GM23248 (cell line): ENCODE results near the gene KCTD12. TPM values are rescaled to one million over a fixed set of nuclear protein-coding genes. Genes with fewer than 3 reads are reported as not detected.

ENCODE experiments used
- DNase-seq: peaks from one replicate; pipeline ENCODE4 v3.0.0-alpha.2; 2015
- H2AFZ ChIP-seq: fragments of 200-600 bp; sonication (generic); 2 replicates; pipeline ENCODE4 v1.6.1; 2016; ENCODE audit warnings: antibody characterized with exemption
- H3F3A ChIP-seq: fragments of 200-600 bp; sonication (generic); 2 replicates; pipeline ENCODE4 v1.6.1; 2016; ENCODE audit warnings: mild to moderate bottlenecking, antibody characterized with exemption, mixed run types; ENCODE audit not compliant: insufficient read depth
- H3K27ac ChIP-seq: fragments of 200-600 bp; sonication (generic); 2 replicates; pipeline ENCODE4 v1.5.1; 2016; ENCODE audit warnings: mild to moderate bottlenecking
- H3K27me3 ChIP-seq: fragments of 200-600 bp; sonication (generic); replicated peaks from 2 replicates; pipeline ENCODE4 v1.6.1; 2016; ENCODE audit warnings: mild to moderate bottlenecking; ENCODE audit not compliant: insufficient read depth
- H3K36me3 ChIP-seq: fragments of 200-600 bp; sonication (generic); 2 replicates; pipeline ENCODE4 v1.6.1; 2016; ENCODE audit warnings: low read depth, mild to moderate bottlenecking
- H3K4me1 ChIP-seq: fragments of 200-600 bp; sonication (generic); 2 replicates; pipeline ENCODE4 v1.6.1; 2016; ENCODE audit warnings: mild to moderate bottlenecking; ENCODE audit not compliant: insufficient read depth
- H3K4me2 ChIP-seq: fragments of 200-600 bp; sonication (generic); one replicate; pipeline ENCODE4 v1.6.1; 2016; ENCODE audit warnings: mild to moderate bottlenecking; ENCODE audit not compliant: unreplicated experiment
- H3K4me3 ChIP-seq: fragments of 200-600 bp; sonication (generic); 2 replicates; pipeline ENCODE4 v1.5.1; 2016; ENCODE audit warnings: mild to moderate bottlenecking
- H3K79me2 ChIP-seq: fragments of 200-600 bp; sonication (generic); 2 replicates; pipeline ENCODE4 v1.6.1; 2016; ENCODE audit warnings: mild to moderate bottlenecking; ENCODE audit not compliant: insufficient read depth
- H3K9ac ChIP-seq: fragments of 200-600 bp; sonication (generic); 2 replicates; pipeline ENCODE4 v1.6.1; 2016; ENCODE audit warnings: mild to moderate bottlenecking
- H3K9me2 ChIP-seq: fragments of 200-600 bp; sonication (generic); 2 replicates; pipeline ENCODE4 v1.6.1; 2016; ENCODE audit warnings: mixed run types, mild to moderate bottlenecking, moderate library complexity; ENCODE audit not compliant: insufficient read depth
- H3K9me3 ChIP-seq: fragments of 200-600 bp; sonication (generic); one replicate; pipeline ENCODE4 v1.6.1; 2017; ENCODE audit warnings: low read depth
- H4K20me1 ChIP-seq: fragments of 200-600 bp; sonication (generic); 2 replicates; pipeline ENCODE4 v1.6.0; 2016; ENCODE audit not compliant: insufficient read depth
- EZH2 ChIP-seq: fragments of 200-600 bp; sonication (generic); IDR thresholded peaks from 2 replicates; pipeline ENCODE4 v1.6.1; 2018; ENCODE audit warnings: antibody characterized with exemption, mild to moderate bottlenecking; ENCODE audit not compliant: insufficient read depth, poor library complexity, severe bottlenecking
- EZH2phosphoT487 ChIP-seq: fragments of 200-600 bp; sonication (generic); IDR thresholded peaks from 2 replicates; pipeline ENCODE4 v1.6.1; 2018; ENCODE audit warnings: antibody characterized with exemption, moderate library complexity, mild to moderate bottlenecking, low read depth; ENCODE audit not compliant: insufficient read depth
- WGBS, 2 experiments: methylation state at CpG; one replicate each; pipeline ENCODE4 v1.1.6; 2015 to 2017; ENCODE audit warnings: low lambda C conversion rate in 2 of 2, low coverage in 1 of 2; ENCODE audit errors: missing lambda C conversion rate in 2 of 2; 5-methylcytosine and 5-hydroxymethylcytosine counted together
- in situ Hi-C: fragments of 300-500 bp; cut with MboI; formaldehyde crosslinking; loops from 2 replicates; pipeline ENCODE4 v1.15.0; 2020
- polyA plus RNA-seq: library from polyadenylated mRNA; unstranded; fragments of >200 nt; fragmentation: Nextera tagmentation; extraction: Ambion mirVana; gene quantifications from 2 replicates; pipeline ENCODE4 v1.2.1, GENCODE V29; 2016
- total RNA-seq: library from RNA; depleted of rRNA; stranded (reverse); fragments of >200 nt; shearing (Covaris generic); gene quantifications from 2 replicates; pipeline ENCODE4 v1.2.3, GENCODE V29; 2014

The KCTD12 gene
- total and polyA plus RNA-seq, 2 experiments from 2014 or later: 4.0 to 30.4 TPM

DNA sequence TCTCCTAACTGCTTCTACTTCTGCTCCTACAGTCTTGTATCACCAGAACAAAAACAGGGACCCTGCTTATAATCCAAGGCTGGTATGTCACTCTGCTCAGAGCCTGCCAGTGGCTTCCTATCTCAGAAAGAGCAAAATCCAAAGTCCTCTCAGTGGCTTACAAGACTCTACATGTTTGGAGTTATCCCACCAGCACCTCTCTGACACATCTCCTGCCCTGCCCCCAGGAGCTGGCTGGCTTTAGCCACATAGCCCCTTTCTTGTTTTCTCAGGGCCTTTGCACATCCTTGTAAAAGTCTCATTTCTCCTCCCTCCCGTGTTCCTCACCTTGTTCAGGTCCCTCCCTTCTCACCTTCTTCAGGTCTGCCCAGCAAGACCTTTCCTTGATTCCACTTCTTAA, 2.2 kb upstream of the KCTD12 start:
- no peak for TF ChIP-seq EZH2phosphoT487
- TF ChIP-seq EZH2: no peak
- H3K27ac ChIP-seq: no peak overlapping the region
- H3K9me3 ChIP-seq: no peaks in the 10 kb centered on the region
- H4K20me1 ChIP-seq: no peaks in the 10 kb centered on the region
- peaks cover 14% of the 10 kb centered on the region for H3K79me2 ChIP-seq
- no peaks in the 10 kb centered on the region for H3K27me3 ChIP-seq
- WGBS, 2 experiments: 45 to 77% methylated on average over 1 of the region's 1 CpG
- no peak overlapping the region for H2AFZ ChIP-seq
- no peak overlapping the region for H3K4me3 ChIP-seq
- no peak overlapping the region for H3K4me2 ChIP-seq
- peaks cover 26% of the 10 kb centered on the region for H3K4me1 ChIP-seq
- H3K36me3 ChIP-seq: no peaks in the 10 kb centered on the region
- in situ Hi-C loops: no loop called here
- no peak for DNase-seq
- peaks cover 23% of the 10 kb centered on the region; the same call in 1 of the 2 replicates for H3F3A ChIP-seq
- no peak overlapping the region for H3K9ac ChIP-seq
- H3K9me2 ChIP-seq: no peaks in the 10 kb centered on the region

DNA sequence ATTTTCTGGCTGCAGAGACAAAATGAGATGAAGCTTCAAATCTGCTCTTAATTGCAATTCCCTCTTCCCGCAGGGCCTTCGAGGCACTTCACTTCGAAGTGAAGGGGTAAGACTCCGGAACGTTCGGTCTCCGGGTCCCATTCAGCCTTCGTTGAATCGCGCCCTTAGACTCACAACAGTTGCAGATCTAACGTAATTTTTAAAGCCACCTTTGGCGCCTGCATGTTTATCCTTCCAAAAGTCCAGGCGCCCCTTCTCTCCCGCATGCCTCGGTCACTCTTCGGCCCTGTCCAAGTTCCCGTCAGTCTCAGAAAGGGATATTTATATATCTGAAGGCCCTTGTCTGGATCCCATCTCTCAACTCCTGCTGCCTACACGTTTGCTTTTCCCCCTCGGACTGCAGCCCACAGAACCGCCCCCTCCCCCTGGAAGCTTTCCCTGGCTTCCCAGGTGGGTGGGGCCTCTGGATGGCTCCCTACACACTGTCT, 915 bp upstream of the KCTD12 start:
- H3K4me1 ChIP-seq: peaks cover 39% of the 10 kb centered on the region
- no peaks in the 10 kb centered on the region for H3K9me2 ChIP-seq
- H3K9ac ChIP-seq: peak overlapping the region; percentile 65
- H3K4me3 ChIP-seq: peak overlapping the region; percentile 73
- no peaks in the 10 kb centered on the region for H3K36me3 ChIP-seq
- no peaks in the 10 kb centered on the region for H3K27me3 ChIP-seq
- in situ Hi-C loops: no loop called here
- WGBS, 2 experiments: 8 to 10% methylated on average over 19 to 20 of the region's 20 CpGs
- H3K4me2 ChIP-seq: peak overlapping the region; percentile 95
- no peaks in the 10 kb centered on the region for H4K20me1 ChIP-seq
- peaks cover 35% of the 10 kb centered on the region; the same call in 1 of the 2 replicates for H3F3A ChIP-seq
- H3K79me2 ChIP-seq: peaks cover 21% of the 10 kb centered on the region
- peak overlapping the region; percentile 53 for H3K27ac ChIP-seq
- DNase-seq: no peak
- H2AFZ ChIP-seq: peak overlapping the region; percentile 88
- no peak for TF ChIP-seq EZH2phosphoT487
- TF ChIP-seq EZH2: no peak
- no peaks in the 10 kb centered on the region for H3K9me3 ChIP-seq

DNA sequence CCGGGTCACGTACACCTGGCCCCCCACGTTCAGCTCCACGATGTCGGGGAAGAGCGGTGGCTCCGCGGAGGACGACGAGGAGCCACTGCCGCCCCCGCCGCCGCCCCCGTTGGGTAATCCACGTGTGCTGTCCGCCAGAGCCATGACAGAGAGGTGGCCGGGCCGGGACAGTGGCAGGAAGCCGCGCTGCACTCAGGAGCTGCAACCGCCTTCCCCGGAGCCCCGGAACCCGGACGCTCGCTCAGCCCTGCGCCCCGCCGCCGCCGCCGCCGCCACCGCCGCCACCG, 257 bp downstream of the KCTD12 start:
- peak overlapping the region; percentile 53 for H3K27ac ChIP-seq
- peaks cover 47% of the 10 kb centered on the region for H3K4me1 ChIP-seq
- peak overlapping the region; percentile 88 for H2AFZ ChIP-seq
- peak overlapping the region; percentile 73 for H3K4me3 ChIP-seq
- in situ Hi-C loops: no loop called here
- peaks cover 21% of the 10 kb centered on the region for H3K79me2 ChIP-seq
- no peak for TF ChIP-seq EZH2phosphoT487
- TF ChIP-seq EZH2: no peak
- peak overlapping the region; percentile 95 for H3K4me2 ChIP-seq
- H3K36me3 ChIP-seq: no peaks in the 10 kb centered on the region
- H3F3A ChIP-seq: peaks cover 47% of the 10 kb centered on the region
- no peaks in the 10 kb centered on the region for H4K20me1 ChIP-seq
- 0 to 2% methylated on average over 10 to 15 of the region's 37 CpGs for WGBS, 2 experiments
- peak overlapping the region; percentile 65 for H3K9ac ChIP-seq
- H3K9me2 ChIP-seq: no peaks in the 10 kb centered on the region
- no peaks in the 10 kb centered on the region for H3K27me3 ChIP-seq
- DNase-seq: no peak
- H3K9me3 ChIP-seq: no peaks in the 10 kb centered on the region

DNA sequence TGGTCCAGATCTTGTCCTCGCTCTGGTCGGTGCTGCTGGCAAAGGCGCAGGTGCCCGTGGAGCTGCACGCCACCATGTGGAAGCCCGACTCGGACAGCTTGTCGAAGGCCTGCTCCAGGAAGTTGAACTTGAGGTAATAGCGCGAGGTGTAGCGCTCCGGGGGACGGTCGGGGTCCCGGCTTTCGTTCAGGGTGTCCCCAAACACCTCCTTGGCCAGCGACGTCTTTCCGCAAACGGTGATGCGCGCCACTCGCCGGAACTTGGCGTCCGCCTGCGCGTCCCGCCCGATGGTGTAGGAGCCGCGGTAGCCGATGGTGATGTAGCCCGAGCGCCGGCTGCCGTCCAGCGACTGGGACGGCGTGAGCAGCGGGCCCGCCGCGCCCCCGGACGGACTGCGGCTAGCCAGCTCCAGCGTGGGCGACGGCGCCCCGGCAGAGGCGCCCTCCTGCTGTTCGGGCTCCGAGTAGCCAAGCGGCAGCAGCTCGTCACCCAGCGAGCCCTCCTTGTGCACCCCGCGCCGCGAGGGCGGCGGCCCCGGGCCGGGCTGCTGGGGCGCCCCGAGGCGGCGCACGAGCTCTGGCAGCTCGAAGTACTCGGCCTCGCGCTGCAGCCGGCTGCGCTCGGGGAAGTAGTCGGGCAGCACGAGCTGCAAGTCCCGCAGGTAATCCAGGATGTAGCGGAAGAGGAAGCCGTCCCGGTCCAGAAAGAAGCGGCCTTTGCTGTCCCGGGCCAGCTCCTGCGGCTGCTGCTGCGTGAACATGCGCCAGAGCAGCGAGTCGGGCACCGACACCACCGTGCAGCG, 801 bp downstream of the KCTD12 start:
- peak overlapping the region; percentile 65 for H3K9ac ChIP-seq
- peaks cover 21% of the 10 kb centered on the region for H3K79me2 ChIP-seq
- DNase-seq: peak; percentile 90
- TF ChIP-seq EZH2 (no peak), EZH2phosphoT487 (no peak)
- peak overlapping the region; percentile 73 for H3K4me3 ChIP-seq
- H3K4me1 ChIP-seq: peaks cover 51% of the 10 kb centered on the region
- peak overlapping the region; percentile 53 for H3K27ac ChIP-seq
- 1 to 2% methylated on average over 35 to 79 of the region's 94 CpGs for WGBS, 2 experiments
- no peaks in the 10 kb centered on the region for H3K36me3 ChIP-seq
- peaks cover 52% of the 10 kb centered on the region for H3F3A ChIP-seq
- H3K27me3 ChIP-seq: no peaks in the 10 kb centered on the region
- H2AFZ ChIP-seq: peak overlapping the region; percentile 88
- in situ Hi-C loops: no loop called here
- no peaks in the 10 kb centered on the region for H4K20me1 ChIP-seq
- no peaks in the 10 kb centered on the region for H3K9me2 ChIP-seq
- H3K4me2 ChIP-seq: peak overlapping the region; percentile 95
- H3K9me3 ChIP-seq: no peaks in the 10 kb centered on the region
